Testis (tissue), 3 donors: ENCODE results near the gene MYO7A. TPM values are rescaled to one million over a fixed set of nuclear protein-coding genes. Genes with fewer than 3 reads are reported as not detected.
A peak's percentile ranks its signal among the peaks of the same experiment; 100 is the strongest.

Experiments
- DNase-seq: peaks from one replicate; pipeline ENCODE4 v3.0.0-alpha.2; 2019
- H3K27ac ChIP-seq, 2 donors: fragments of 200-600 bp; sonication (generic); one replicate each; pipeline ENCODE4 v1.5.1; 2019
- H3K27me3 ChIP-seq: fragments of 200-600 bp; sonication (generic); one replicate; pipeline ENCODE4 v1.5.1; 2019
- H3K36me3 ChIP-seq: fragments of 200-600 bp; sonication (generic); one replicate; pipeline ENCODE4 v1.5.1; 2017; ENCODE audit warnings: low read depth; ENCODE audit errors: missing control alignments
- H3K4me1 ChIP-seq: fragments of 200-600 bp; sonication (generic); one replicate; pipeline ENCODE4 v1.5.1; 2019
- H3K4me3 ChIP-seq, 2 donors: fragments of 200-600 bp; sonication (generic); one replicate each; pipeline ENCODE4 v1.5.1; 2017 to 2019
- H3K9me3 ChIP-seq: fragments of 200-600 bp; sonication (generic); one replicate; pipeline ENCODE4 v1.5.1; 2017
- CTCF ChIP-seq, 3 experiments: fragments of 450-650 bp in 2 of 3; fragments of 200-600 bp in 1 of 3; sonication (generic) in 1 of 3; IDR thresholded peaks; one replicate each; pipeline ENCODE4 v1.5.1; 2016 to 2019; ENCODE audit warnings: antibody characterized with exemption in 3 of 3, mild to moderate bottlenecking in 2 of 3, moderate library complexity in 1 of 3
- POLR2A ChIP-seq: fragments of 450-650 bp; IDR thresholded peaks from one replicate; pipeline ENCODE4 v1.6.1; 2017; ENCODE audit warnings: antibody characterized with exemption, mild to moderate bottlenecking, moderate library complexity
- WGBS, 2 donors: methylation state at CpG; one replicate each; pipeline ENCODE4 v1.1.5; 2018; 5-methylcytosine and 5-hydroxymethylcytosine counted together
- intact Hi-C: fragments of 100-400 bp; cut with DNase I; formaldehyde crosslinking; loops from one replicate; pipeline ENCODE4 v1.15.1; 2023; ENCODE audit warnings: low total_unique reads
- polyA plus RNA-seq: library from polyadenylated mRNA; stranded (reverse); fragments of 350-450 nt; fragmentation: Illumina TruSeq; extraction: RNeasy Lipid Tissue Mini Kit (QIAGEN cat#74804); gene quantifications from one replicate; pipeline ENCODE4 v1.2.3, GENCODE V29; 2014; ENCODE audit warnings: low read depth, low replicate concordance; ENCODE audit not compliant: insufficient read depth
- total RNA-seq, 2 donors: library from RNA; depleted of rRNA; stranded (reverse); fragments of >200 nt; gene quantifications; one replicate each; pipeline ENCODE4 v1.2.3, GENCODE V29; 2016

MYO7A gene
- total and polyA plus RNA-seq, 3 donors from 2014 or later = 40.1 to 239 (median 161) TPM

DNA sequence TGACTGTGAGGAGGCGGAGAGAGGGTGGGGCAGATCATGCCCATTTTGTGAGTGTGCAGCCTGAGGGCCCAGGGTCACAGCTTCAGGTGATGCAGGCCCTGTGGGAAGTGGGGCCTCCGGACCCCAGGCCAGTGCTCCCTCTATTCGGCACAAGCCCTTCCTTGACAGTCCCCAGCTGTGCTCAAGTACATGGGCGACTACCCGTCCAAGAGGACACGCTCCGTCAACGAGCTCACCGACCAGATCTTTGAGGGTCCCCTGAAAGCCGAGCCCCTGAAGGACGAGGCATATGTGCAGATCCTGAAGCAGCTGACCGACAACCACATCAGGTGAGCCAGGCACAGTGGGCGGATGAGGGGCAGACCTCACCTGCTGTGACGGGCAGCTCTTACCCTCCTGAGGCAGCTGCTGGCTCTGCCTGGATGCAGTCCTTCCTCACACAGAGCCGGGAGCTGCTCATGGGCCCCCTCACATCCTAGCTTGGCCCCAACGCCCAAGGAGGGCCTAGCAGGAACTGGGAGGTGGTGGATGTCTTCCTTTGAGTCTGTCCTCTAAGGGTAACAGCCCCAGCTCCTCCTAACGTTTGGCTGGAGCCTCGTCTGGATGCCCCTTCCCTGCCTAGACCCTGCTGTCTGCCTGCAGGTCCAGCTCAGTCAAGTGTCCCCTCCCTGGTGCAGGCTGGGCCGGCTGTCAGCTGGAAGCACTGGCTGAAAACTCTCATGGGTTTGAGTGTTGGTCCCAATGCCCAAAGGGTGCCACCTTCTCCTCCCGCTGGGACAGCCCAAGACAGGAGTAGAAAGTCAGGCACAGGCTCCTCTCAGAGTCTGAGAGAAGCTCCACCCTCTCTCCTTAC is 76.1 kb downstream of the MYO7A start:
- peak; percentile 12 for DNase-seq
- intact Hi-C loops = no loop called here
- TF ChIP-seq POLR2A (no peak), CTCF (IDR thresholded peaks at IDR 0.05) (no peak)
- WGBS, 2 donors = 85 to 92% methylated on average over 7 to 20 of the region's 20 CpGs
- Histone ChIP-seq H3K27me3 (no peaks in the 10 kb centered on the region), H3K9me3 (no peaks in the 10 kb centered on the region), H3K27ac (no peak overlapping the region), H3K4me1 (peaks cover 3% of the 10 kb centered on the region), H3K36me3 (no peaks in the 10 kb centered on the region), H3K4me3 (no peak overlapping the region)

- H3K27me3 ChIP-seq = no peaks in the 10 kb centered on the region
- H3K27ac ChIP-seq = no peak overlapping the region
- no peaks in the 10 kb centered on the region for H3K9me3 ChIP-seq
- peak; percentile 9 for DNase-seq
- intact Hi-C loops = no loop called here
- no peak overlapping the region for H3K4me3 ChIP-seq
- WGBS, 2 donors = 90 to 91% methylated on average over 10 to 12 of the region's 12 CpGs
- H3K4me1 ChIP-seq = peaks cover 3% of the 10 kb centered on the region
- no peaks in the 10 kb centered on the region for H3K36me3 ChIP-seq
- no peak for TF ChIP-seq POLR2A
- TF ChIP-seq CTCF (IDR thresholded peaks at IDR 0.05) = no peak
Observed at GRCh38 chr11:77204754-77205466, 76.9 kb downstream of the MYO7A start.

GRCh38 chr11:77205467-77206263 is 77.6 kb downstream of the MYO7A start:
- intact Hi-C loops = no loop called here
- Histone ChIP-seq H3K4me3 (no peak overlapping the region), H3K9me3 (no peaks in the 10 kb centered on the region), H3K27me3 (no peaks in the 10 kb centered on the region), H3K36me3 (no peaks in the 10 kb centered on the region), H3K27ac (no peak overlapping the region), H3K4me1 (no peaks in the 10 kb centered on the region)
- WGBS, 2 donors = 88 to 96% methylated on average over 16 to 30 of the region's 30 CpGs
- DNase-seq = no peak
- TF ChIP-seq POLR2A = no peak
- TF ChIP-seq CTCF (IDR thresholded peaks at IDR 0.05) = no peak

DNA sequence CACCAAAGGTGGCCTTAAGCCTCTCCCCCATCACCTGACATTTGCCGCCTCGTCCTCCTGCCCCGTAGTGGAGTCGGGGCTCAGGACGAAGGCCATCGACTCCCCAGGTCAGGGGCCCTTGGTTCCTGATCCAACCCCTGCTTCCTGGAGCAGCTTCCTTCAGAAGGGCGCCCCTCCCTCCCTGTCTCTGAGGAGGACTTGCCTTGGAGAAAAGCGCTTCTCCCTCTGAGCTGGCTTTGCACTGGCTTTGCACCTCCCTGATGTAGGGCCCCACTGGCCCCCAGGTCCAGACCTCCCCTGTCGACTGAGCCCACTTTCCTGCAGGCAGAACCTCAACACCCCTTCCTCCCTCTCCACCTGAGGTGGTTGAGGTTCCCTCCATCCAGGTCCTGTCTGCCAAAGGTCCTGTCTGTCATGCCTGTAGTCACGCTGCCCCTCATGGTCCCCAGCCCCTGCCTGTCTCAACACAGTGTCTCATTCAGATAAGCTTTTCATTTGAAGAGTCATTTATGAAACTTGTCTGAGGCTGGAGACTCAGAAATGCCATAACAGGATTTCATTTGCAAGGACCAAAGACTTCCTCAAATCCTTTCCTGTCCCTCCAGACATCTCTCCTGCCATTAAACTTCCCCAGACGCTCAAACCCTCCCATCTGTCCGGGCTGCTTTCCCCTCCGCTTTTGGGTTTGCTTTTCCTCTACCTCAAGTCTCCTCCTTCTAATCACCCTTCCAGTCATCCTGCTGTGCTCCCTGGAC is 78.4 kb downstream of the MYO7A start:
- WGBS, 2 donors = 89 to 92% methylated on average over 9 to 13 of the region's 13 CpGs
- TF ChIP-seq CTCF (IDR thresholded peaks at IDR 0.05) (no peak), POLR2A (no peak)
- no peaks in the 10 kb centered on the region for H3K9me3 ChIP-seq
- H3K27me3 ChIP-seq = no peaks in the 10 kb centered on the region
- intact Hi-C loops = no loop called here
- H3K36me3 ChIP-seq = no peaks in the 10 kb centered on the region
- no peak overlapping the region for H3K4me3 ChIP-seq
- no peak overlapping the region for H3K27ac ChIP-seq
- no peaks in the 10 kb centered on the region for H3K4me1 ChIP-seq
- no peak for DNase-seq
